HCT116 (cell line): Measurements from ENCODE around the gene MACROD1. TPM values are rescaled to one million over a fixed set of nuclear protein-coding genes. Genes with fewer than 3 reads are reported as not detected.
A peak's percentile ranks its signal among the peaks of the same experiment; 100 is the strongest.

Experiments
- ATAC-seq: fragments of 200-7000 bp; cut with Tn5 transposase; 2 replicates; pipeline ENCODE4 v1.9.1; 2020; ENCODE audit warnings: mild to moderate bottlenecking, moderate library complexity
- BruUV-seq: library from RNA; stranded (reverse); fragments of 400-500 nt; replicated peaks from 2 replicates; lab custom pipeline; 2021; lab: Mats Ljungman, UMichigan
- CTCF ChIA-PET: fragments of 300-600 bp; sonication (Branson Sonifier 250); formaldehyde crosslinking; loops from one replicate; lab custom pipeline; 2021; ENCODE audit warnings: antibody characterized with exemption; lab: Charles Lee
- POLR2A ChIA-PET: fragments of 300-600, 350-600 bp; sonication (Branson Sonifier 250); formaldehyde crosslinking; loops from one replicate; lab custom pipeline; 2021; ENCODE audit warnings: antibody characterized with exemption; lab: Charles Lee
- RAD21 ChIA-PET, 2 experiments: fragments of 300-600 bp; sonication (Branson Sonifier 250); formaldehyde crosslinking; loops; one replicate each; lab custom pipeline; 2023; ENCODE audit warnings: low total read pairs in 2 of 2; ENCODE audit not compliant: uncharacterized antibody in 2 of 2, unreplicated experiment in 2 of 2, low non-redundant PET in 1 of 2; lab: Charles Lee
- DNase-seq: peaks from one replicate; pipeline ENCODE4 v3.0.0-alpha.2; 2010; ENCODE audit warnings: low read depth, low spot score
- H2AFZ ChIP-seq: fragments of 200-600 bp; shearing (Covaris generic), sonication (generic); 2 replicates; pipeline ENCODE4 v1.6.1; 2017; ENCODE audit warnings: low read depth, mixed run types, mixed read lengths, antibody characterized with exemption, low read length; ENCODE audit not compliant: poor library complexity, severe bottlenecking
- H3K27ac ChIP-seq: 2 replicates; pipeline ENCODE4 v1.5.1; 2012; ENCODE audit warnings: low read depth, low read length
- H3K27me3 ChIP-seq: fragments of 200-600 bp; sonication (generic); 2 replicates; pipeline ENCODE4 v1.6.1; 2016; ENCODE audit warnings: mixed run types, low read length, mixed read lengths; ENCODE audit not compliant: insufficient read depth
- H3K36me3 ChIP-seq, 2 experiments: fragments of 200-500 bp in 1 of 2; fragments of 200-600 bp in 1 of 2; sonication (Bioruptor generic) in 1 of 2; sonication (generic) in 1 of 2; 2 replicates each; pipeline versions ENCODE4 v1.5.1 to v1.6.1; 2014 to 2016; ENCODE audit warnings: low read length in 2 of 2, inconsistent platforms in 1 of 2, mixed read lengths in 1 of 2, mixed run types in 1 of 2; ENCODE audit not compliant: insufficient read depth in 2 of 2, control insufficient read depth in 1 of 2
- H3K4me1 ChIP-seq, 2 experiments: fragments of 200-600 bp in 1 of 2; sonication (generic) in 1 of 2; 2 replicates each; pipeline versions ENCODE4 v1.5.1 to v1.6.1; 2012 to 2017; ENCODE audit warnings: low read length in 2 of 2, inconsistent platforms in 1 of 2, mild to moderate bottlenecking in 1 of 2, mixed read lengths in 1 of 2, mixed run types in 1 of 2, moderate library complexity in 1 of 2; ENCODE audit not compliant: insufficient read depth in 2 of 2, control insufficient read depth in 1 of 2
- H3K4me2 ChIP-seq: fragments of 200-600 bp; sonication (generic); 2 replicates; pipeline ENCODE4 v1.6.1; 2017; ENCODE audit warnings: mixed run types, low read length, mixed read lengths
- H3K4me3 ChIP-seq, 2 experiments: fragments of 200-600 bp in 1 of 2; sonication (generic) in 1 of 2; replicated peaks in 1 of 2; 2 replicates each; pipeline ENCODE4 v1.5.1; 2011 to 2016; ENCODE audit warnings: low read length in 2 of 2, control low read depth in 1 of 2, low read depth in 1 of 2, mild to moderate bottlenecking in 1 of 2, mixed read lengths in 1 of 2, mixed run types in 1 of 2
- H3K79me2 ChIP-seq: fragments of 200-600 bp; sonication (generic); 2 replicates; pipeline ENCODE4 v1.6.1; 2017; ENCODE audit warnings: mild to moderate bottlenecking, mixed run types, low read length, moderate library complexity, mixed read lengths; ENCODE audit not compliant: insufficient read depth
- H3K9ac ChIP-seq: fragments of 200-600 bp; sonication (generic); 2 replicates; pipeline ENCODE4 v1.6.1; 2016; ENCODE audit warnings: low read length, mixed read lengths
- H3K9me2 ChIP-seq: fragments of 200-600 bp; sonication (generic), shearing (Covaris generic); 2 replicates; pipeline ENCODE4 v1.6.1; 2017; ENCODE audit warnings: mixed run types, mild to moderate bottlenecking, moderate library complexity; ENCODE audit not compliant: insufficient read depth
- H3K9me3 ChIP-seq, 2 experiments: fragments of 200-500 bp in 1 of 2; fragments of 200-600 bp in 1 of 2; sonication (Bioruptor generic) in 1 of 2; sonication (generic) in 1 of 2; 2 replicates each; pipeline ENCODE4 v1.6.1; 2014 to 2017; ENCODE audit warnings: low read length in 2 of 2, mixed read lengths in 2 of 2, inconsistent platforms in 1 of 2, low read depth in 1 of 2, mild to moderate bottlenecking in 1 of 2, mixed run types in 1 of 2, moderate library complexity in 1 of 2; ENCODE audit not compliant: control insufficient read depth in 1 of 2, insufficient read depth in 1 of 2
- H4K20me1 ChIP-seq: fragments of 200-600 bp; sonication (generic), shearing (Covaris generic); 2 replicates; pipeline ENCODE4 v1.6.1; 2017; ENCODE audit warnings: mixed run types, mild to moderate bottlenecking, moderate library complexity; ENCODE audit not compliant: insufficient read depth
- CBX3 ChIP-seq: IDR thresholded peaks from 2 replicates; pipeline ENCODE4 v1.6.1; 2012; ENCODE audit warnings: low read depth
- CTCF ChIP-seq, 3 experiments: fragments of 200-600 bp in 1 of 3; sonication (generic) in 1 of 3; IDR thresholded peaks in 2 of 3; conservative IDR thresholded peaks in 1 of 3; 2 replicates each; pipeline ENCODE4 v1.5.1; 2012 to 2017; ENCODE audit warnings: low read depth in 2 of 3, low read length in 2 of 3, antibody characterized with exemption in 1 of 3, borderline replicate concordance in 1 of 3, control low read depth in 1 of 3, mild to moderate bottlenecking in 1 of 3, mixed read lengths in 1 of 3, mixed run types in 1 of 3, moderate library complexity in 1 of 3; ENCODE audit not compliant: insufficient read depth in 1 of 3
- EGR1 ChIP-seq: IDR thresholded peaks from 2 replicates; pipeline ENCODE4 v1.6.1; 2012; ENCODE audit warnings: low read depth
- EZH2 ChIP-seq: fragments of 200-600 bp; sonication (generic); IDR thresholded peaks from 2 replicates; pipeline ENCODE4 v1.6.1; 2017; ENCODE audit warnings: antibody characterized with exemption, mixed run types
- EZH2phosphoT487 ChIP-seq: fragments of 200-600 bp; IDR thresholded peaks from 2 replicates; pipeline ENCODE4 v1.6.1; 2018; ENCODE audit warnings: antibody characterized with exemption, borderline replicate concordance
- POLR2A ChIP-seq: IDR thresholded peaks from 2 replicates; pipeline ENCODE4 v1.7.0; 2011; ENCODE audit warnings: borderline replicate concordance; ENCODE audit not compliant: insufficient read depth, insufficient read length; ENCODE audit errors: extremely low read depth
- RAD21 ChIP-seq: IDR thresholded peaks from 2 replicates; pipeline ENCODE4 v1.6.1; 2012; ENCODE audit warnings: low read depth, mild to moderate bottlenecking
- SP1 ChIP-seq: IDR thresholded peaks from 2 replicates; pipeline ENCODE4 v1.6.1; 2012; ENCODE audit warnings: low read depth
- SRF ChIP-seq: IDR thresholded peaks from 2 replicates; pipeline ENCODE4 v1.6.1; 2012; ENCODE audit warnings: low read depth
- TCF7L2 ChIP-seq: IDR thresholded peaks from 2 replicates; pipeline ENCODE4 v1.7.0; 2011; ENCODE audit warnings: borderline replicate concordance, inconsistent platforms; ENCODE audit not compliant: insufficient read depth, insufficient read length; ENCODE audit errors: extremely low read depth
- ZBTB33 ChIP-seq: IDR thresholded peaks from 2 replicates; pipeline ENCODE4 v1.6.1; 2011; ENCODE audit warnings: mild to moderate bottlenecking, low read length, moderate library complexity; ENCODE audit not compliant: insufficient replicate concordance; ENCODE audit errors: extremely low read depth
- ZNF274 ChIP-seq: fragments of 200-500 bp; sonication (Bioruptor generic); IDR thresholded peaks from 2 replicates; pipeline ENCODE4 v1.6.1; 2014; ENCODE audit warnings: mild to moderate bottlenecking, low read depth, low read length, inconsistent platforms
- intact Hi-C: fragments of 100-400 bp; cut with micrococcal nuclease; formaldehyde crosslinking; loops from 2 replicates; pipeline ENCODE4 v1.10.0; 2022
- total RNA-seq: library from RNA; stranded (reverse); gene quantifications from one replicate; pipeline ENCODE4 v1.2.1, GENCODE V29; 2021; ENCODE audit not compliant: unreplicated experiment

The MACROD1 gene
- total RNA-seq, 1 experiment from 2014 or later = 61.1 TPM

GRCh38 chr11:64173616-64174355 lies 7.9 kb upstream of the MACROD1 start:
- Histone ChIP-seq H3K4me1 (peaks cover 0 to 12% of the 10 kb centered on the region in 2 experiments; a peak in 2 of 4 replicates), H4K20me1 (no peaks in the 10 kb centered on the region), H3K27me3 (no peaks in the 10 kb centered on the region), H3K27ac (no peak overlapping the region), H3K9me2 (no peaks in the 10 kb centered on the region), H3K4me3 (no peak overlapping the region), H3K79me2 (no peaks in the 10 kb centered on the region), H3K4me2 (no peak overlapping the region), H3K9ac (no peak overlapping the region), H2AFZ (no peak overlapping the region), H3K36me3 (no peaks in the 10 kb centered on the region), H3K9me3 (no peaks in the 10 kb centered on the region)
- peak; percentile 40; the same call in 1 of the 2 replicates for ATAC-seq
- intact Hi-C loops = no loop called here
- no TSS peak for BruUV-seq
- POLR2A ChIA-PET = interaction anchor here (1.0 kb wide), 2 partner anchors 10 to 12 kb away, joined by 3 read pairs; partner anchors contain the start of gene STIP1
- no peak for DNase-seq
- CTCF ChIA-PET = no interaction called here
- RAD21 ChIA-PET = no interaction called here
- no peak for TF ChIP-seq CTCF (IDR thresholded peaks at IDR 0.05 in 2 of 3, conservative IDR thresholded peaks at IDR 0.05 in 1 of 3; ENCODE audit: borderline replicate concordance in 1 of 3, insufficient read depth in 1 of 3, low read depth in 2 of 3, low read length in 2 of 3)
- no peak for TF ChIP-seq EGR1
- TF ChIP-seq ZNF274 = no peak
- TF ChIP-seq EZH2 = no peak
- no peak for TF ChIP-seq POLR2A

GRCh38 chr11:64170419-64170818 lies 4.5 kb upstream of the MACROD1 start:
- Histone ChIP-seq H3K4me3 (no peak overlapping the region), H2AFZ (no peak overlapping the region), H3K36me3 (no peaks in the 10 kb centered on the region), H3K4me1 (peaks cover 5 to 33% of the 10 kb centered on the region in 2 experiments; a peak in 3 of 4 replicates), H3K9ac (no peak overlapping the region), H3K9me2 (no peaks in the 10 kb centered on the region), H3K27ac (no peak overlapping the region), H3K4me2 (no peak overlapping the region), H3K9me3 (no peaks in the 10 kb centered on the region), H3K79me2 (peaks cover 11% of the 10 kb centered on the region), H3K27me3 (no peaks in the 10 kb centered on the region), H4K20me1 (no peaks in the 10 kb centered on the region)
- BruUV-seq = no TSS peak
- CTCF ChIA-PET = no interaction called here
- DNase-seq = no peak
- intact Hi-C loops = no loop called here
- RAD21 ChIA-PET = no interaction called here
- no peak for ATAC-seq
- POLR2A ChIA-PET = no interaction called here
- TF ChIP-seq EZH2phosphoT487 (no peak), TCF7L2 (no peak), EGR1 (no peak), EZH2 (no peak), POLR2A (no peak), ZBTB33 (no peak), CBX3 (no peak), RAD21 (no peak), ZNF274 (no peak), SP1 (no peak), SRF (no peak)
